PC-3 (cell line): ENCODE results near the gene ADCY5. TPM values are rescaled to one million over a fixed set of nuclear protein-coding genes. Genes with fewer than 3 reads are reported as not detected.

Experiments used
- ATAC-seq: fragments of 200-7000 bp; cut with Tn5 transposase; 2 replicates; pipeline ENCODE4 v1.9.1; 2020; ENCODE audit warnings: mild to moderate bottlenecking, moderate library complexity
- BruUV-seq: library from RNA; stranded (reverse); fragments of 400-500 nt; replicated peaks from 2 replicates; lab custom pipeline; 2021; lab: Mats Ljungman, UMichigan
- CTCF ChIA-PET: fragments of 300-600 bp; sonication (Branson Sonifier 250); formaldehyde crosslinking; loops from one replicate; lab custom pipeline; 2022; ENCODE audit warnings: antibody characterized with exemption; lab: Charles Lee
- POLR2A ChIA-PET: fragments of 300-600 bp; sonication (Branson Sonifier 250); formaldehyde crosslinking; loops from one replicate; lab custom pipeline; 2022; ENCODE audit warnings: antibody characterized with exemption; ENCODE audit not compliant: unreplicated experiment; lab: Charles Lee
- DNase-seq: peaks from one replicate; pipeline ENCODE4 v3.0.0-alpha.2; 2015
- H2AFZ ChIP-seq: fragments of 300-600 bp; sonication (generic); 2 replicates; pipeline ENCODE4 v1.6.0; 2016; ENCODE audit warnings: antibody characterized with exemption, low read length
- H3F3A ChIP-seq: fragments of 300-600 bp; sonication (generic); one replicate; pipeline ENCODE4 v1.6.0; 2017; ENCODE audit warnings: antibody characterized with exemption, low read length, control low read depth, mild to moderate bottlenecking; ENCODE audit not compliant: unreplicated experiment
- H3K27ac ChIP-seq: fragments of 300-600 bp; sonication (generic); 2 replicates; pipeline ENCODE4 v1.5.1; 2016; ENCODE audit warnings: mild to moderate bottlenecking, low read length
- H3K27me3 ChIP-seq: fragments of 300-600 bp; sonication (generic); 2 replicates; pipeline ENCODE4 v1.6.1; 2016; ENCODE audit warnings: low read length, mixed read lengths
- H3K36me3 ChIP-seq: fragments of 300-600 bp; sonication (generic); 2 replicates; pipeline ENCODE4 v1.6.1; 2016; ENCODE audit warnings: low read depth, mixed run types, low read length, mixed read lengths
- H3K4me1 ChIP-seq: fragments of 300-600 bp; sonication (generic); 2 replicates; pipeline ENCODE4 v1.5.1; 2016; ENCODE audit warnings: low read length; ENCODE audit not compliant: insufficient read depth
- H3K4me2 ChIP-seq: fragments of 300-600 bp; sonication (generic); 2 replicates; pipeline ENCODE4 v1.6.0; 2016; ENCODE audit warnings: low read length
- H3K4me3 ChIP-seq: fragments of 300-600 bp; sonication (generic); 2 replicates; pipeline ENCODE4 v1.5.1; 2016; ENCODE audit warnings: mild to moderate bottlenecking, low read length, mixed read lengths
- H3K79me2 ChIP-seq: fragments of 300-600 bp; sonication (generic); 2 replicates; pipeline ENCODE4 v1.6.1; 2017; ENCODE audit warnings: low read length, mixed read lengths
- H3K9ac ChIP-seq: fragments of 300-600 bp; sonication (generic); 2 replicates; pipeline ENCODE4 v1.6.0; 2016; ENCODE audit warnings: mild to moderate bottlenecking, low read length
- H3K9me2 ChIP-seq: fragments of 300-600 bp; sonication (generic); replicated peaks from 2 replicates; pipeline ENCODE4 v1.6.1; 2016; ENCODE audit warnings: mixed run types, low read length, mixed read lengths
- H3K9me3 ChIP-seq: fragments of 300-600 bp; sonication (generic); 2 replicates; pipeline ENCODE4 v1.6.1; 2016; ENCODE audit warnings: low read length, mixed read lengths
- H4K20me1 ChIP-seq: fragments of 300-600 bp; sonication (generic); 2 replicates; pipeline ENCODE4 v1.6.1; 2016; ENCODE audit warnings: low read length, mixed read lengths
- CTCF ChIP-seq: fragments of 300-600 bp; sonication (generic); conservative IDR thresholded peaks from 2 replicates; pipeline ENCODE4 v1.5.1; 2017; ENCODE audit warnings: antibody characterized with exemption, low read depth, mild to moderate bottlenecking, low read length
- EZH2 ChIP-seq: fragments of 300-600 bp; sonication (generic); IDR thresholded peaks from one replicate; pipeline ENCODE4 v1.6.1; 2017; ENCODE audit warnings: antibody characterized with exemption, mild to moderate bottlenecking, low read length; ENCODE audit not compliant: unreplicated experiment
- EZH2phosphoT487 ChIP-seq: fragments of 300-600 bp; sonication (generic); IDR thresholded peaks from 2 replicates; pipeline ENCODE4 v1.6.1; 2018; ENCODE audit warnings: mild to moderate bottlenecking, antibody characterized with exemption, low read length, borderline replicate concordance
- intact Hi-C: fragments of 100-400 bp; cut with micrococcal nuclease; formaldehyde crosslinking; loops from 2 replicates; pipeline ENCODE4 v1.9.0; 2023
- total RNA-seq: library from RNA; depleted of rRNA; stranded (reverse); fragments of >200 nt; gene quantifications from 2 replicates; pipeline ENCODE4 v1.2.3, GENCODE V29; 2014

Gene ADCY5
- total RNA-seq, 1 experiment from 2014 or later: not detected

DNA sequence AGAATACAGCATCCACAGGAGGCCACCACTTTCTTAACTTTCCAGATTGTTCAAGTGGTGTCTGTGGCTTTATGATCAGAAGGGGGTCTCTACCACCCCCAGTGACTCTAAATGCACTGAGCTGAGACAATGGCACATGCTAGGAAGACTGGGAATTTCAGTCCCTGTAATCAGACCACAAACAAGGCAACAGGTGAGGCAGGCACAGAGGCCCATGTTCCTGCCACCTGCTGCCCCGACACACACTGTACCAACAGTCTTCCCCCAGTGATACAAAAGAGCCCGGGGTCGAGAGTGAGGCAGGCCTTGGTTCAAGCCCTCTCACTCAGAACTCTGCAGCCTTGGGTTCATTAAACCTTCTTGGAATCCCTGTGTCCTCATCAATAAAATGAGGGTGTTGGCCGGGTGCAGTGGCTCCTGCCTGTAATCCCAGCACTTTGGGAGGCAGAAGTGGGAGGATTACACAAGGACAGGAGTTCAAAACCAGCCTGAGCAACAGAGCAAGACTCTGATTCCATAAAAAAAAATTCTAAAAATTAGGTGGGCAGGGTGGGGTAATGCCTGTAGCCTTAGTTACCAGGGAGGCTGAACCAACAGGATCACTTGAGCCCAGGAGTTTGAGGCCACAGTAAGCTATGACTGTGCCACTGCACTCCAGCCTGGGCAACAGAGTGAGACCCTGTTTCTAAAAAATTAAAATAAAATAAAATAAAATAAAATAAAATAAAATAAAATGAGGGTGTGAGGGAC is 55.8 kb downstream of the ADCY5 start:
- Histone ChIP-seq H3K9ac (no peak overlapping the region), H3K36me3 (no peaks in the 10 kb centered on the region), H3K9me3 (no peaks in the 10 kb centered on the region), H3K27me3 (peaks cover 30% of the 10 kb centered on the region), H3K79me2 (no peaks in the 10 kb centered on the region), H3K9me2 (no peaks in the 10 kb centered on the region), H3K27ac (no peak overlapping the region), H3F3A (no peaks in the 10 kb centered on the region), H3K4me3 (no peak overlapping the region), H2AFZ (no peak overlapping the region), H4K20me1 (no peaks in the 10 kb centered on the region), H3K4me2 (no peak overlapping the region), H3K4me1 (no peaks in the 10 kb centered on the region)
- intact Hi-C loops: no loop called here
- DNase-seq (peak; percentile 50), ATAC-seq (0 out of 2 replicates have a peak, but pooled peaks have one; percentile 32)
- CTCF ChIA-PET: no interaction called here
- TF ChIP-seq CTCF: no peak
- TF ChIP-seq EZH2phosphoT487: no peak
- no peak for TF ChIP-seq EZH2
- BruUV-seq: no TSS peak
- POLR2A ChIA-PET: no interaction called here

DNA sequence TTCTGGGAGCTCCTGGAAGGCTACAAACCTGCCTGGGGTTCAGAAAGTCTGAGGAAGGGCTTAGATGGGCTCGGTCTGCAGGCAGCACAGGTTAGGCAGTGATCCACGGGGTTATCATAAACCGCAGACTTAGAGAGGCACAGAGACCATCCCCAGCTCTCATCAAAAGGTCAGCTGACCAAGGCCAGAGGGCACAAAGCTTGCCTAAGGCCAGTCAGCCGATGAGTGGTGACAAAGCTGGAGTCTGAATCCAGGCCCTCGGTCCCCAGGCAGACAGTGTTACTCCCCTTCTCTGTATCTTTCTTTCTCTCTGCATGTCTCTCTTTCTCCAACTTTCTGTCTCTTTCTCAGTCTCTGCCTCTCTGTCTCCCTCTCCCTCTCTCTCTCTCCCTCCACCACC is 56.5 kb downstream of the ADCY5 start:
- H3K4me1 ChIP-seq: no peaks in the 10 kb centered on the region
- H3K9me3 ChIP-seq: no peaks in the 10 kb centered on the region
- no peaks in the 10 kb centered on the region for H3K79me2 ChIP-seq
- H3K27me3 ChIP-seq: peaks cover 29% of the 10 kb centered on the region
- H3K36me3 ChIP-seq: no peaks in the 10 kb centered on the region
- DNase-seq: no peak
- H3K9me2 ChIP-seq: no peaks in the 10 kb centered on the region
- no peak for TF ChIP-seq CTCF
- no peak for TF ChIP-seq EZH2phosphoT487
- no peak for TF ChIP-seq EZH2
- H3F3A ChIP-seq: no peaks in the 10 kb centered on the region
- H3K4me2 ChIP-seq: no peak overlapping the region
- no TSS peak for BruUV-seq
- intact Hi-C loops: no loop called here
- no peak overlapping the region for H2AFZ ChIP-seq
- no peak overlapping the region for H3K27ac ChIP-seq
- no peak for ATAC-seq
- no peak overlapping the region for H3K9ac ChIP-seq
- CTCF ChIA-PET: no interaction called here
- H4K20me1 ChIP-seq: no peaks in the 10 kb centered on the region
- no peak overlapping the region for H3K4me3 ChIP-seq
- POLR2A ChIA-PET: no interaction called here

DNA sequence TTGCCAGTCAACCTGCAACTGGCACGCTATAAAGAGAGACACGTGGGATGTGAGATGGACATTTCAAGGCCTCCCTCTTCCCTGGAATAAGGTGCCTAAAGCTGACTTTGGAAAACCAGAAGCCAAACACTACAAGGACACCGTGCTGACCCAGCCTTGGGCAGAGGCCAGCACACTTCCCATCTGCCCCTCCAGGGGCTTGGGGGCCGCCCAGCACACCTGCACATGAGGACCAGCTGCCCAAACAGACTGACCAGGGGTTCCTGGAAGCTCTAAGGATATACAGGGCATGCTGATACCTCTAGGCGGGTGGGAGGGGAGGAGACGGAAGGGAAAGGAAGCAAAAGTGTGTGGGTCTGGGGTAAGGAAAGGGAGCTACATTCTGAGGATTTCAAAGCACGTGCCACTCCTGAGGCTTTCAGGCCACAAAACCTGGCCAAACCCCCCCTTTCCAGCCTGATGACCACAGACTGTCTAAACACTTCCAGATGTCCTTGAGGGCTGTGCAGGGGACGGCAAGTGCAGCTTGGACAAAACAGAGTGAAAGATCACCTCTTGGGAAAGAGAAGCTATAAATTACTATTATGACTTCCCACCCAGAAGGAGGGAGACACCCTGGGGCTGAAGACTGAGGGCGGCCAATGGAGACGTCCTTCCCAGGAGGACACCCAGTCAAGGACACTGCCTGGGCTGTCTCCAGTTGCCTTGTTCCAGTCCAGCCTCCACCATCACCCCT is 57.9 kb downstream of the ADCY5 start:
- TF ChIP-seq CTCF: no peak
- TF ChIP-seq EZH2: no peak
- TF ChIP-seq EZH2phosphoT487: no peak
- Histone ChIP-seq H3K9me3 (no peaks in the 10 kb centered on the region), H3K27ac (no peak overlapping the region), H3K36me3 (no peaks in the 10 kb centered on the region), H3K9me2 (no peaks in the 10 kb centered on the region), H3K79me2 (no peaks in the 10 kb centered on the region), H3F3A (no peaks in the 10 kb centered on the region), H3K9ac (no peak overlapping the region), H2AFZ (no peak overlapping the region), H3K4me3 (no peak overlapping the region), H4K20me1 (no peaks in the 10 kb centered on the region), H3K27me3 (peaks cover 26% of the 10 kb centered on the region), H3K4me2 (no peak overlapping the region), H3K4me1 (no peaks in the 10 kb centered on the region)
- intact Hi-C loops: no loop called here
- CTCF ChIA-PET: no interaction called here
- POLR2A ChIA-PET: no interaction called here
- BruUV-seq: no TSS peak
- DNase-seq (no peak), ATAC-seq (no peak)
